SKM-1 treated with dmso at 0.1 percent for 144 hours (cell line): ENCODE measurements around the gene TBC1D2.

Experiments
- DNase-seq: peaks from one replicate; lab custom pipeline; 2025; ENCODE audit not compliant: unreplicated experiment; lab: John Stamatoyannopoulos, UW

The TBC1D2 gene

DNA sequence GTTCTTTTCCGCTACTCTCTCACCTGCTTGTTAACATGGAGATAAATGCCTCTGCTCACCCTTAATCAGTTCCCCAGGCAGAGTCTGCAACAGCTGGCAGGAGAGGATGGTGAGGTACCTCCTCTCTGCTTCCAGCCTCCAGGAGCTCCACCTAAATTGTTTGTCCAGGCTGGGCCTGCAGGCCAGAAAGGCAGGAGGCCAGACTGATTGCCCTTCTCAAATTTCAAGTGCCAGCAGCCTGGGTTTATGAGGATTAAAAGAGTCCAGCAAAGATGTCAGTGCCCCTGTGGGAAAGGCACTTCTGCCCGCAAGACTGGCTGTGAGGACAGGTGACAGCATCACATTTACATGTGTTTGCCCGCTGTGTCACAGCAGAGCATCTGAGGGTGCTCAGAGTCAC, 82.8 kb downstream of the TBC1D2 start:
- DNase-seq, result no peak

DNA sequence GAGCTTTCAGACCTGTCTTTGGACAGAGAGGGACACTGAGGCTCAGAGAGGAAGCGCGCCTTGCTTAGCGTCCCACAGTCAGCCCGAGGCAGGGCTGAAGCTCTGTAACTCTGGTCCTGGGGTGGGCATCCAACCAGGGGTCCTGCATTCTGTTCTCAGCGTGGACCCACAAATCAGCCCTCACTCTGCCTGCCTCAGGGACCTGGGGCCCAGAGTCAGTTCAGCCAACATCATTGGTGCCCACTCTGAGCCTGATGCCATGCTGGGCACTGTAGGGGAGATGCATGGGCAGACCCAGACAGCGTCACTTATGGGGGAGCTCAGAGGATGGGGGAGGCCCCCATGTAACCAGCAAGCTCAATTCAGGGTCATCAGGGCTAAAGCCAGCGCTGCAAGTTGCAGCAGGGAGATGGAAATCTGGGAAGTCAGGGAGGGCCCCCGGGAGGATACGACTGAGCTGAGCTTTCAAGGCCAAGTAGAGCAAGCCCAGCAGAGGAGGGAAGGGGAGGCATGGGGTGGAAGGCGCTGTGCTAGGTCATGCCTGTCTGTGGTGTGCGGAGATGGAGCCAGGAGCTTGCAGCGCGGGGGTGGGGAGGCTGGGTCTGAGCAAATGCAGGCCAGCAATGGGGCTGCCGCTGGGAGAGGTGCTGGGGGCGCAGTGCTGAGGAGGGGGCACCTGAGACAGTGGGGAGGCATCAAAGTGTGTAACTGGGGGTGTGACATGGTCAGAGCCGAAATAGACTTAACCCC, 84.1 kb downstream of the TBC1D2 start:
- DNase-seq, result no peak

DNA sequence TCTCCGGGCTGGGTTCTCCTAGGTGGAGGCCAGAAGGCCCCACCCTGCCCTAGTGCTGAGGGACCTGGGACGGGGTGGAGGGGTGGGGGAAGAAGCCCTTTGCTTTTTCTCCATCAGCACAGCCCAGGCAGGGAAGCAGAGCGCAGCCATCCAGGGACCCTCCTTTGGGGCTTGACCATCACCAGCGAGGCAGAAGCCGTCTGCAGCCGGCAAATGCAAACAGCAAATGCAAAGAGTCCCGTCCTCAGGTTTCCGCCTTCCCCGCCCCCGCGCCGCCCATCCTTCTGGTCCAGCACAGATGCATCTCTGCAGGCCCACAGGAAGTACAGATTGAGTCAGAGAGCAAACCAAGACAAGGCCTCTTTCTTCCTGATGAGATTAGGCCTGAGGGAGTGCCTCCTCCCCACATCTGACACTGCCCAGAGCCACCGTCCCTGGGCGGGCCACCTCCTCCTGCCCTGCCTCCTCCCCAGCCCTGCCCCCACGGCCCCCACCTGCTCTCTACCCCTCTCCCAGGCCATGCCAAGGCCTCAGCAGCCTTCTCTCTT, 86.4 kb downstream of the TBC1D2 start:
- DNase-seq, result no peak

DNA sequence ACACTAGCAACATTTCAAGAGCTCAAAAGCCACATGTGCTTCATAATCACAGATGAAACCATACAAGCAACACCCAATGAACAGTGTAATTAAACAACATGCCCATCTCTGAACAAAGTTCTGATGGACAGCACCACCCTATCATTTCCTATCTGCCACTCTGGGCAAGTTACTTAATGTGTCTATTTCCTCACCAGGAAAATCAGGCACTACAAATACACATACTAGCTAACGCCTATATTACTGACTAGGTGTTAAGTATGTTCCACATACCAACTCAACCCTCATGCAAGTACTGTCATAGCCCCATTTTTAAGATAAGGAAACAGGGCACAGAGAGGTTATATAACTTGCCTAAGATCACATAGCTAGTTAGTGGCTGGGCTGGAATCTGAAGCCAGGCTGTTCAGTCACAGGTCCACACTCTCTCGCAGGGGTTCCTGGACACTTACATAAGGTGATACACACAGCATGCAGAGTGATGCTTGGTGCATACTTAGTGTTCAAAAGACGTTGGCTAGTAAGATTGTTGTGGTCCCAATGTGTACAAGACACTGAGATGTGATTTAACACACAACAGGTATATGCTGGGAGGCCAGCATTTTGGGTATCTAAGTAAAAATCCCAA, 87.2 kb downstream of the TBC1D2 start:
- no peak for DNase-seq

DNA sequence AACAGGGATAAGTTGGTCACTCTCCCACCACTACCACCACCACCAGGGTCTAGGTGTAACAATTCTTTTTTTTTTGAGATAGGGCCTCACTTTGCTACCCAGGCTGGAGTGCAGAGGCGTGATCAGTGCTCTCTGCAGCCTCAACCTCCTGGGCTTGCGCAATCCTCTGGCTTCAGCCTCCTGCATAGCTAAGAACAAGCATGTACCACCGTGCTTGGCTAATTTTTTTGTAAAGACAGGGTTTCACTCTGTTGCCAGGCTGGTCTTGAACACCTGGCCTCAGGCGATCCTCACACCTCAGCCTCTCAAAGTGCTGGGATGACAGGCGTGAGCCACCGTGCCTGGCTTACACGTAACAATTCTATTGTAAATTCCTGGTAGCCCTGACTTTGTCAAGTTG, 90.5 kb downstream of the TBC1D2 start:
- DNase-seq, result no peak

DNA sequence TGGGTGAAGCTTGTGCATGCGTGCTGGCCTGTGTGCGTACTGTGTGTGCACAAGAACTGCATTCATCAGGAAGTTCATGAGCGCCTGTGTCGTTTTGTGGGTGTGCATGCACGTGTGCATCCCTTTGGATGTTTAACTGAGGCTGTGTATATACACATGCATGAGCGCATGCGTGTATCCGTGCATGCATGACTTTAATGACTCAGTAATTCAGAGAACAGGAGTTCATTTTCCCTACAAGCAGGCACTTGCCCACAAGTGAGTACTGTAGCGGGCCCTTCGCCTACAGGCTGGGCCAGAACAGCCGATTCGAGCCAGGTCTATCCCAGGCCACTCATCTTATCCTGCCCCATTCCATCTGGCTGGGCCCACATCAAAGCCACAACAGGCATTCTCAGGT, 92.8 kb downstream of the TBC1D2 start:
- no peak for DNase-seq

DNA sequence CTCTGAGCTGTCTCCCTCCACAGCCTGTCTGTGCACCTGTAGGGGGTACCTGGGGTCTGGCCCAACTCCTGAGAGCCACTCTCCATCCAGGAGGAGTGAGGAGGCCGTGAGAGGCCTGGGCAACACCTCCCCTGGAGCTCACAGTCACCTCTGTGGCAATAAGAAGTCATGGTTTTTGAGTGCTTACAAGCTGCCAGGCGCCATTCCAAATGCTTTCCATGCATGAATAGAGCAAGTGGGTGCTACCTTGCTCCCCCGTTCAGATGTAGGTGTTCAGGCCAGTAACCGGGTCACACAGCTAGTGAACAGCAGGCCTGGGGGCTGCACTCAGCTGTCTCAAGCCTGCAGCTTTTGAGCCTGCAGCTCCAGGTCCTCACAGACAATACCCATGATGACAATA, 93.6 kb downstream of the TBC1D2 start:
- no peak for DNase-seq

DNA sequence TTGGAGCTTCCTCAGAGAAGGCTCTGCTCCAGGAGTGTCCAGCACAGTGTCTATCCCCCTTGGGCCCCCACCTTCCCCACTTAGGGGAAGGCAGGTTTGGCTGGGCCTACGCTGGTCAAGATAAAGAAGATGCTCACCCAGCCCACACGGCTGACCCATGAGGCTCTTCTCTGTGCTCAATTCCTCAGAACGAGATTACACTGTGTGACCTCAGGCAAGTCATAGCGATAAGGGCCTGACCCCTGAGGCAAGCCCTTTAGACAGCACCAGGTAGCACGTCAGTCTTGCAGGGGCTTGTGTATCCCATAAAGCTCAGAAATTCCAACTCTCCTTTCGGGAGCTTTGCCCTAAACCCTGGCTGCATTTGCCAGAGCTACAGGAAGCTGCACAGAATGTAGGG, 95.7 kb downstream of the TBC1D2 start:
- DNase-seq, result no peak

DNA sequence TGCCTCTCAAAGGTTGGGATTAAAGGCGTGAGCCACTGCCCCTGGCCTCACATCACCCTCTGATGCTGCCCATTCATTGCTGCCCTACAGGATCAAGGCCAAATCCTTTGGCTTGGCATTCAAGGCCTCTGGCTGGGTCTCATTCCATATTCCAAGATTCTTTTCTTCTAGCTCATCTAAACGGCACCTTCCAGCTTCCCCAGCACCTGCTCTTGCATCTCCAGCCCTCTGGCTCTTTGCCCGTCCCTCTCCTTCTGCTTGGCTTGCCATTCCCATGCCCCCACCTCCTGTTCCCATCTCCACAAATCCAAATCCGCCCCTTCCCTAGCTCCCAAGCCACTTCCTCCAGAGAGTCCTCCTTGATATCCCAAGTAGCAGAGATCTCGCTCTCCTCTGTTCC, 96.1 kb downstream of the TBC1D2 start:
- no peak for DNase-seq

DNA sequence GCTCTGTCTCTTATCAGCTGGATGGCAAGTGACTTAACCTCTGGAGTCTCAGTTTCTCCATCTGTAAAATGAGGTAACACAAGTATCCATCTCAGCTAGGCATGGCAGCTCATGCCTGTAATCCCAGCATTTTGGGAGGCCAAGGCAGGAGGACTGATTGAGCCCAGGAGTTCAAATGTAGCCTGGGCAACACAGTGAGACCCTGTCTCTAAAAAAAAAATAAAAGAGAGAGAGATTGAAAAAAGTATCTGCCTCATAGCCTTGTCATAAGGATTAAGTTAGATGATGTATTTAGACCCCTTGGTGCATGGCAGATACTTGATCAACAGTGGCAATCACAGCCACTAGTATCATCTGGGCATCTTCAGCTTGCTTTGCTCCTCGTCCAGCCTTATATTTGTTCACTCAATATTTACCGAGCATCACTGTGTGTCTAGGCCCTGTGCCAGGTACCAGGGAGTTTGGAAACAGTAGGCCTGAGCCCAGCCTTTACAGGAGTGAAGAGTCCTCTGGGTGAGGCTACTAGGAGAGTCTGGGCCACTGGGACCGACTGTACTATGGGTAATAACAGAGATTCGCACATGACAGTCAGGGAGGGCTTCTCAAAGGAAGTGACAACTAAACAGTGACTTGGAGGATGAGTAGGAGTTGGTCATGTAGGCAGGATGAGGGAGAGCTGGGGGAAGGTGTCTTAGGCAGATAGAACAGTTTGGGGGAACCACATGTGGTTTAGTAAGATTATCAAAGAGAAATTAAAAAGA, 97.2 kb downstream of the TBC1D2 start:
- DNase-seq, result no peak

DNA sequence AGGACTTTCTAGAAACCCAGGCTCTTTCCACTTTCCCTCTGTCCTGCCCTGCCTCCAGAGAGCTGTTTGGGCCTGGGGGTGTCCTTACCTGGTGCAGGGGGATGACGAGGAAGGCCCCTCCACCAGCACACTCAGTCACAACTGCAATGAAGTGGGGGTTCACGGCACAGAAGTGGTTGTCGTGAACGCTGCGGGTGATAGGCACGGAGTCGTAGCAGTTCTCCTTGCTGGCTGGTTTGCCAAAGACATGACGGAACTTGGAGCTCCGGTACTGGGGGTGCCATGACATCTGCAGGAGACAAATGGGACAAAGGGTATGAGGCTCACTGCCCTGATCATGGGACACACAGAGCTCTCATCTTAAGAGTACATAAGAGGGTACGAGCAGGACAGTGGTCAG, 98.1 kb downstream of the TBC1D2 start:
- no peak for DNase-seq

DNA sequence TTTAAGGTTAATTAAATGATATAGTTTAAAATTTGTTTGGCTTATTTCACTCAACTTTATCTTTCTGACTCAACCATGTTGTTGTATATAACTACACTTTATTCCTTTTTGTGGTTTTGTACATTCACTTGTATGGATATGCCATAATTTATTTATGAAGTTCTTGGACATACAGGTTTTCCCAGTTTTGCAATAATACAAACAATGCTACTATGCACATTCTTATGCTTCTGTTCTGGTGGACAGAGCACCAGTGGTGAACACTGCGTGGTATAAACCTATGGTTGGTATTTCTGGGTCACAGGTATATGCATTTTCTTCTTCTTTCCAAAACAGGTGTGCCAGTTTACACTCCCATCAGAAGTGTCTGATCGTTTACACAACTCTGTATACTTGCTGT, 100.8 kb downstream of the TBC1D2 start:
- DNase-seq, result no peak

DNA sequence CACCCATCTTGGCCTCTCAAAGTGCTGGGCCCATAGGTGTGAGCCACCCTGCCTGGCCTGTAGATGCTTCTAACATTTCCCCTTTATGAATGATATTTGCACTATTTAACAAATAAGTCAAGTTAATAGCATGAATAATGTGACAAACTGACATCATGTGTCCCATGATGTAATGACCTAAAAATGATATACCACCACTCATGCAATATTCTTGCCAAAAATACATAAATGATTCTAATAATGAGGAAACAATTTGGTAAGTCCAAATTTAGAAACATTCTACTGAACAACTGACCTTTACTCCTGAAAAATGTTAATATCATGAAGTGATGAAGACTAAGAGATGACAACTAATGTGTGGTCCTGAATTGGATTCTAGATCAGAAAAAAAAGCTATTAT, 102.9 kb downstream of the TBC1D2 start:
- no peak for DNase-seq

DNA sequence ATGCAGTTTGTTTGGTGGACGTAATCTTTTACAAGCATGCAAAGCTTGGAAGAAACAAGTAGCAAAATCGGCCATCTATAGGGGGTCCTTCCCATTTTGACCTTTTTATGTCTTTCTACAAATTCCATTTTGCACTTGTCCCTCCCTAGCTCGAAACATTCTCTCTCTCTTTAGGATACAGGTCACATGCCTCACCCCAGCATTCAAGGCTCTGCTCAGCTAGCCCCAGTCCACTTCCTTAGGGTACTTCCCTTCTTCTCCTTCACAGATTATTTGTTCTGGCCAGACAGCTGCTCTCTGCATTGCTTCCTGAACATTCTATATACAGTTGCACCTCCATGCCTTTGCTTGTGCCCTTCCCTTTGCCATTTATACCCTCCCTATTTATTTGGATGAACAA, 104.7 kb downstream of the TBC1D2 start:
- DNase-seq, result no peak

DNA sequence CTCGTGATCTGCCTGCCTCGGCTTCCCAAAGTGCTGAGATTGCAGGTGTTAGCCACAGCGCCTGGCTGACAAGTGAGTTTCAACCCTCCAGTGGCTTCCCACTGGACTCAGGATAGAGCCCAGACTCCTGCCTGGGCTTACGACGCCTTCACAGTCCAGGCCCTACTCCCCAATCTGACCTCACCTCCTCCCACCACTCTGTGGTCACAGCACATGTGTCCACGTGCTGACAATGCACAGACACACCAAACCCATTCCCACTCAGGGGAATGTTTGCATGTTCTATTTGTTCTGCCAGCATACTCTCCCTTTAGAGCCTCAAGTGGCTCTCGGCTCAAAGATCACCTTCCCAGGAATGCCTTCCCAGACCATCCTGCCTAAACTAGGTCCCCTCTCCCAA, 105.3 kb downstream of the TBC1D2 start:
- no peak for DNase-seq

DNA sequence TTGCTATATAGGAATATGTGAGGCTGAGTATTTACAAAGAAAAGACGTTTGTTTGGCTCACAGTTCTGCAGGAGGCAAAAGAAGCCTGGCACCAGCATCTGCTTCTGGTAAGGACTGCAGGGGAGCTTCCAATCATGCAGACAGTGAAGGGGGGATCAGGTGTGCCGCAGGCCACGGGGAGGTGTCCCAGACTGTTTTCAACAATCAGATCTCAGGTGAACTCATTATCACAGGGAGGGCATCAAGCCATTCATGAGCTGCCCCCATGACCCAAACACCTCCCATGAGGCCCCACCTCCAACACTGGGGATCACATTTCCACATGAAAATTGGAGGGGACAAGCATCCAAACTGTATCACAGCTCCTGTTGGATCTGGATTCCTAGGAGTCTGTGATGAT, 106.0 kb downstream of the TBC1D2 start:
- DNase-seq, result no peak
